Mesothelial cell of epicardium (in vitro differentiated cells): ENCODE measurements around the gene ASB4. TPM values are rescaled to one million over a fixed set of nuclear protein-coding genes. Genes with fewer than 3 reads are reported as not detected.
"Not testable (repeated sequence)": the region's sequence is repeated elsewhere in the genome, so short reads cannot be mapped to it uniquely, and the experiment has no call there.

Experiments used
- DNase-seq, 2 experiments: peaks; one replicate each; pipeline ENCODE4 v3.0.0; 2021; ENCODE audit warnings: low spot score in 2 of 2; ENCODE audit not compliant: unreplicated experiment in 2 of 2
- H3K27ac Mint-ChIP-seq: 2 replicates; pipeline ENCODE4 v1.8.0; 2021; ENCODE audit warnings: mixed read lengths
- H3K27me3 Mint-ChIP-seq: 2 replicates; pipeline ENCODE4 v1.8.0; 2021; ENCODE audit warnings: low read depth, mixed read lengths
- H3K36me3 Mint-ChIP-seq: 2 replicates; pipeline ENCODE4 v1.8.0; 2021; ENCODE audit warnings: mixed read lengths
- H3K4me1 Mint-ChIP-seq: 2 replicates; pipeline ENCODE4 v1.8.0; 2021; ENCODE audit warnings: mixed read lengths
- H3K4me3 Mint-ChIP-seq: 2 replicates; pipeline ENCODE4 v1.8.0; 2021; ENCODE audit warnings: mild to moderate bottlenecking, moderate library complexity, mixed read lengths
- H3K9me3 Mint-ChIP-seq: 2 replicates; pipeline ENCODE4 v1.8.0; 2021; ENCODE audit warnings: mixed read lengths
- total RNA-seq: library from RNA; stranded (reverse); gene quantifications from 3 replicates; pipeline ENCODE4 v1.2.1, GENCODE V29; 2021
- TF ChIP-seq, protein P1 (sequence below): fragments of 200-600 bp; sonication (generic); IDR thresholded peaks from one replicate; pipeline ENCODE4 v1.5.0; 2021; ENCODE audit warnings: antibody characterized with exemption; ENCODE audit not compliant: unreplicated experiment

ASB4 gene
- total RNA-seq, 1 donor from 2014 or later: 0.29 TPM

DNA sequence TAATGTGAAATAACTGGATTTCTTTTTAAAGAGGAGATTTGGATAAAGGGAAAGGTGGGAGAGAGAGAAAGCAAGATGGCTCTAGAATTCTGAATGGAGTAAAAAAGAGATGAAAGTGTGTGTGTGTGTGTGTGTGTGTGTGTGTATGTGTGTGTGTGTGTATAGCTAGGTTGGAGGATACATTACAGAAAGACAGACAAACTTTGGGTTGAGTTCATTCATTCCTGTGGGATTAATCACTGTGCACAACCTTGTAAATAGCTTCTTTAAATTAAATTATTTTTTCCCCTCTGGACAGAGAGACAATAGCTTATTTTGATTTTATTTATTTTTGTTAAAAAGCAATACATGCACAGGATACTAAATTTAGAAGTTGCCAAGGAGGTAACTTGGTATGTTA, 7.5 kb downstream of the ASB4 start:
- Mint-ChIP-seq H3K27me3 (no peaks in the 10 kb centered on the region), H3K4me1 (peaks cover 26% of the 10 kb centered on the region), H3K9me3 (no peaks in the 10 kb centered on the region), H3K4me3 (no peak overlapping the region), H3K27ac (no peak overlapping the region), H3K36me3 (no peaks in the 10 kb centered on the region)
- no peak for DNase-seq
- TF ChIP-seq, protein P1, sequence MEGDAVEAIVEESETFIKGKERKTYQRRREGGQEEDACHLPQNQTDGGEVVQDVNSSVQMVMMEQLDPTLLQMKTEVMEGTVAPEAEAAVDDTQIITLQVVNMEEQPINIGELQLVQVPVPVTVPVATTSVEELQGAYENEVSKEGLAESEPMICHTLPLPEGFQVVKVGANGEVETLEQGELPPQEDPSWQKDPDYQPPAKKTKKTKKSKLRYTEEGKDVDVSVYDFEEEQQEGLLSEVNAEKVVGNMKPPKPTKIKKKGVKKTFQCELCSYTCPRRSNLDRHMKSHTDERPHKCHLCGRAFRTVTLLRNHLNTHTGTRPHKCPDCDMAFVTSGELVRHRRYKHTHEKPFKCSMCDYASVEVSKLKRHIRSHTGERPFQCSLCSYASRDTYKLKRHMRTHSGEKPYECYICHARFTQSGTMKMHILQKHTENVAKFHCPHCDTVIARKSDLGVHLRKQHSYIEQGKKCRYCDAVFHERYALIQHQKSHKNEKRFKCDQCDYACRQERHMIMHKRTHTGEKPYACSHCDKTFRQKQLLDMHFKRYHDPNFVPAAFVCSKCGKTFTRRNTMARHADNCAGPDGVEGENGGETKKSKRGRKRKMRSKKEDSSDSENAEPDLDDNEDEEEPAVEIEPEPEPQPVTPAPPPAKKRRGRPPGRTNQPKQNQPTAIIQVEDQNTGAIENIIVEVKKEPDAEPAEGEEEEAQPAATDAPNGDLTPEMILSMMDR: no peak

DNA sequence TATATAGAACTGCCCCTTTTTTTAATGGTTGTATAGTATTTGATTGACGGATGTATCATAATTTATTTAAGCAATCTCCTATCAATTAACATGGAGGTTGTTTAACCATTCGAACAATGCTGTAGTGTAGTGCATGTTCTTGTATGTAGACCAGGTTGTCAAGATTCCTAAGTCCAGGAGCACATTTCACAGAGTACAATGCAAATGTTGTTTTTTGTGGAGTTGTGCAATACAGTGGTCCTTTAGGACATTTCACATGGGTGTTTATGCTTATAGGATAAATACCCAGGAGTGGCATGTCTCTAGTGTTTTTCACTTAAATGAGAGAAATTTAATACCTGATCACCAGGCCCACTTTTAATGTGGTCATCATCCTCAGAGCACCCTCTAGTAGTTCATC, 8.1 kb downstream of the ASB4 start:
- no peaks in the 10 kb centered on the region for H3K9me3 Mint-ChIP-seq
- TF ChIP-seq, protein P1: no peak

DNA sequence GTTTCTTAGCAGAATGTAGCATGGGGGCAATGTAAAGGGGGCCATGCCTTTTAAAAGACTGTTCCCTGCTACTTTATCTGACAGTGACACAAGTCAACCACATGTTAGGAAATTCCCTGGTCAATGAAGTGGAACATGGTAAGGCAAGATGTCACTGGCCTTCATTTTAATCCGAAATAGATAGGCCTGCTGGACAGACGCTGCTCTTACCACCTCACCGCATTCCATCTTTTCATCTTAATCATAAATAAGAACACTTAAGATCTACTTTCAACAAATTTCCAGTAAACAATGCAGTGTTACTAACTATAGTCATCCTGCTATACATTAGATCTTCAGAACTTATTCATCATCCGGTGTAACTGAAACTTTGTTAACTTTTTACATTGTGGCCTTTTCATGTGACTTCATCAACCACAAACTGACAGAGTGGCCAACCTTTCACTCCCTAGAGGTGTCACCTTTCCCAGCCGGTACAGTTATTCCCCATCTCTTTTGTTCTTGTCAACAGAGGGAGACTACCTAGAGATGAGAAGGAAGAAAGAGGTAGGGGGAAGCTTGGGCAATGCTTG, 15.6 kb downstream of the ASB4 start:
- no peak overlapping the region for H3K4me3 Mint-ChIP-seq
- no peak for DNase-seq
- TF ChIP-seq, protein P1: no peak
- H3K27me3 Mint-ChIP-seq: no peaks in the 10 kb centered on the region
- no peaks in the 10 kb centered on the region for H3K4me1 Mint-ChIP-seq
- H3K36me3 Mint-ChIP-seq: no peaks in the 10 kb centered on the region
- H3K9me3 Mint-ChIP-seq: no peaks in the 10 kb centered on the region
- H3K27ac Mint-ChIP-seq: no peak overlapping the region

More for the DNA sequence above, 8.1 kb downstream of the ASB4 start:
- Mint-ChIP-seq H3K4me3 (no peak overlapping the region), H3K27ac (no peak overlapping the region), H3K4me1 (peaks cover 25% of the 10 kb centered on the region), H3K36me3 (no peaks in the 10 kb centered on the region), H3K27me3 (no peaks in the 10 kb centered on the region)
- DNase-seq: no peak

DNA sequence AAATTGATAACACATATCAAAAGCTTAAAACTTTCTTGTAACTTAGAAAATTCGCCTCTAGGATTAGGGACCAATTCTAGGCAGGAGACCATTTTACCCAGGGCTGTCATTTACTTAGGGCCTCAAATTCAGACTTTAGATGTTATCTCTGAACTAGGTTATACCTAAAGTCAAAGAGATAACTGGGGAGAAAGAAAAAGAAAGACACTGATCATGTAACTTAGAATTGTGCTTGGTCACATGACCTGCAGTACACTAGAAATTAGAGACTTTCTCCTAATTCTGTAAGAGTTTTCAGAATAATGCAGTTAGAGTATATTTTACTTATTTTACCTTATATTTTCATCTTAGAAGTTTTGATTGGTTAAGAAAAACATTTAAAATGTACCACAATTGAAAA, 16.7 kb downstream of the ASB4 start:
- Mint-ChIP-seq H3K4me3 (no peak overlapping the region), H3K27ac (no peak overlapping the region), H3K4me1 (no peaks in the 10 kb centered on the region), H3K9me3 (no peaks in the 10 kb centered on the region), H3K27me3 (no peaks in the 10 kb centered on the region), H3K36me3 (no peaks in the 10 kb centered on the region)
- TF ChIP-seq, protein P1: no peak
- DNase-seq: no peak

DNA sequence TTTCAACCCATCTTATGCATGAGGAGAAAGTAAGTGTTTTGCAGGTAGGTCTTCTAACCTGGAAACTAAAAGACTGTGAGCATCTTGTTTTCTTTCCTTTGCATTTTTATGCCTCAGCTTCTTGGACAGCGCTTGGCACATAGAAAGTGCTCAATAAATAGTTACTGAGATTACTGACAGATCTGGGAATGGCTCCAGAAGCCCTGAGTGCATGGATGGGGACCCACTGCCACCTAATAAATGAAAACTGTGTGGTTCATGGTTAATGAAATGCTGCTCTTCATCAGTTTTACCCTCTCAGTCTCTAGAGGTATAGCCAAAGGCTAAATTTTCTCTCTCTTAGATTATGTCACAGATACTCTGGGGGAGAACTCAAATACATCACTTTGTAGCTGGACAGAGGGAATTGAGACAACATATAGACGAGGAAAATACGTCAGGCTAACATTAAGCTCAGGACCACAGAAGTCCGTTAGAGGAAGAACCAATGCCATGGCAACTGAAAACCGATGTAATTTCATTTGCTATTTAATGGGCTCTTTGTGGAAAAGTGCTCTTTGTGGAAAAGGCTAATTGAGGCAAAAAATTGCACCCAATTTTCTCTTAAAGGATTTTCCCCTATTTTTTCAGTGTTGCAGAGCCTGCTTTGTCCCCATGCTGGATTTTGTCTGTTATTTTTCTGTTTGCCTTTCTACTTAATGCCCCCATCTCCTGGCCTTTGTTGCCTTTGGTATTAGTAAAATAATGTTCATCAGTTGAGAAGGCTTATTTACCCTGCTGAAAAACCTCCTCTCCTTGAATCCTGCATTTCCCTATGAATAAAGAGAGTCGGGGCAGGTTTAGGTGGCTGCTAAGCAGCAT, 17.8 kb downstream of the ASB4 start:
- TF ChIP-seq, protein P1: no peak

DNA sequence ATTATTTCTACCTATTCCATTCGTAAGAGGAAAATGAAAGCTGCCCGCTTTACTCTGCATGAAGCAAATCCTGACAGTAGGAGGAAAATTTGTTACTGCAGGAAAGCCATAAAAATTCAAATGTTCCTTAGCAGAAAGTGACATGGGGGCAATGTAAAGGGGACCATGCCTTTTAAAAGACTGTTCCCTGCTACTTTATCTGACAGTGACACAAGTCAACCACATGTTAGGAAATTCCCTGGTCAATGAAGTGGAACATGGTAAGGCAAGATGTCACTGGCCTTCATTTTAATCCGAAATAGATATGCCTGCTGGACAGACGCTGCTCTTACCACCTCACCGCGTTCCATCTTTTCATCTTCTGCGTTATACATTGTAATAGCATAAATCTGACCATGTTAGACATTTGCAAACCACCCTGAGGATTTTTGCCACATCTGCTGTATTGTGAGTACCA, 18.4 kb downstream of the ASB4 start:
- H3K27me3 Mint-ChIP-seq, H3K4me3 Mint-ChIP-seq, H3K4me1 Mint-ChIP-seq, DNase-seq, H3K27ac Mint-ChIP-seq, H3K9me3 Mint-ChIP-seq, H3K36me3 Mint-ChIP-seq: not testable (repeated sequence)

More for the DNA sequence above, 17.8 kb downstream of the ASB4 start:
- Mint-ChIP-seq H3K27ac (no peak overlapping the region), H3K9me3 (no peaks in the 10 kb centered on the region), H3K27me3 (no peaks in the 10 kb centered on the region), H3K4me1 (no peaks in the 10 kb centered on the region), H3K4me3 (no peak overlapping the region), H3K36me3 (no peaks in the 10 kb centered on the region)
- DNase-seq: no peak
